Measurements from ENCODE around the gene NOS1AP.

GRCh38 chr1:162220009-162220539 lies 150.6 kb downstream of the NOS1AP start:
- TF ChIP-seq POLR2AphosphoS5 (IDR thresholded peaks at IDR 0.05; ENCODE audit: low read depth, low read length): no peak
- TF ChIP-seq POLR2A (IDR thresholded peaks at IDR 0.05; ENCODE audit: low read depth, low read length): no peak
